ELR (cell line): ENCODE measurements around the gene GRIN2B.

ENCODE experiments used
- DNase-seq: peaks from one replicate; pipeline ENCODE4 v3.0.0-alpha.2; 2015; ENCODE audit warnings: low read depth

Gene GRIN2B

DNA sequence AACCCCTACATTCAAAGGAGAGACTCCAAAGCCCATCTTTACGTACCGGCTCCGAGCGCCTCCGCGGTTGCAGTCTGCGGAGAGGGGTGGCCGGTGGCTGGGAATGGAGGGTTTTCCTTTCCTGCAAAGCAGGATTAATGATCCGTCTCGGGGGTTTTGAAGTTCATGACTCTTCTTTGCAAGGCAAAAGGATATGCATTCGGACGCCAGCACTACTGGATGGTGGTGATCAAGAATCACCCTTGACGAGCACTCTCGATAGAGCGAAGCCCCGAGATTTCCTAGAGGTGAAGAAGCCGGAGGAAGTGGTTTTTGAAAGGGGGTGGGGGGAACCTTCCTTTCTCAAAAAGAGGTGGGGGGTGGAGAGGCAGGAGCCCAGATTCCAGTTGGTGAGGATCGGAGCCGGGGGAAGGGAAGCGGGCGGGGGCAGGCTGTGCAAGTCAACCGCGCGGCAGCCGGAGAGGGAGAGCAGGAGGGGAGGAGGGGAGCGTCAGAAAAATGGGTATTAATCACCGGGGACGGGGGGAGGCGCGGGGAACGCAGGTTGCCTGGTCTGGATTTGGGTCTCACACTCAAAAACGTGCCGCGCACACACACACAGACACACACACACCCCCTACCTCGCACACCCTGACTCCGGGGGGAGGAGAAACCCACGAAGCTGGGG, at the start of gene GRIN2B:
Gene GRIN2B, minus strand, starts transcription at position 307 of the 667 bp plus-strand sequence. CDS start 115,394 bp downstream, outside the sequence.
- no peak for DNase-seq

- DNase-seq = no peak
Measured at GRCh38 chr12:14026537-14026936, 45.1 kb upstream of the GRIN2B start.

- DNase-seq = no peak
Measured at GRCh38 chr12:14024591-14024990, 43.2 kb upstream of the GRIN2B start.

DNA sequence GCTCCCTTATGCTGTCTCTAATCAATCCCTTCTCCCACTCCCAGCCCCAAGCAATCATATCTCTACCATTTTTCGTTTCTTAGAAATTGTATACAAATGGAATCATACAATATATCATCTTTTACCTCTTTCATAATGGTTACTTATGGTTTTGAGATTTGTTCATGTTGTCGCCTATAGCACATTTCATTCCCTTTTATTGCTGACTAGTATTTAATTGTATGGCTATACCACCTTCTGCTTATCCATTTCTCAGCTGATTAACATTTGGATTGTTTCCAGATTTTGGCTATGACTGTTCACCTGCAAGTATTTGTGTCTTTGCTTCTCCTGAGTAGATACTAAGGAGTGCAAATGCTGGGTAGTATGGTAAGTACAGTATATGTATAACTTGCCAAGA, 36.7 kb upstream of the GRIN2B start:
- DNase-seq = no peak

DNA sequence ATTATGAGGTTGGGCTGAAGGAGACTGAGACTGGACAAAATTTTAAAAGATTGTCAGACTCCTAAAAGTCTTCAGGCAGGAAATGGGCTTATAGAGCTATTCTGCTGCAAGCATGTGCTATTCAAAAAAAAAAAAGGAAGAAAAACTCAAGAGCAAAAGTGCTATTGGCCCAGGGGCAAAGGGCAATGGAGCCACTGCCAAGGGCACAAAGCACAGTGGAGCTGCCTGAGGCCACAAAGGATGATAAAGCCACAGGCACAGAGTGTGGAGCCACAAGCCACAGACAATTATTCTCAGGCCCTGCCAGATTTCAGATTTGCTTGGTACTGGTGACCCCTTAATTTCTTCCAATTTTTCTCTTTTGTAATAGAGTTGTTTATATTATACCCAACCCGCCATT, 29.6 kb upstream of the GRIN2B start:
- no peak for DNase-seq

GRCh38 chr12:14007639-14008038, 26.2 kb upstream of the GRIN2B start:
- DNase-seq = no peak

- DNase-seq = no peak
Measured at GRCh38 chr12:13992585-13992984, 11.2 kb upstream of the GRIN2B start.

DNA sequence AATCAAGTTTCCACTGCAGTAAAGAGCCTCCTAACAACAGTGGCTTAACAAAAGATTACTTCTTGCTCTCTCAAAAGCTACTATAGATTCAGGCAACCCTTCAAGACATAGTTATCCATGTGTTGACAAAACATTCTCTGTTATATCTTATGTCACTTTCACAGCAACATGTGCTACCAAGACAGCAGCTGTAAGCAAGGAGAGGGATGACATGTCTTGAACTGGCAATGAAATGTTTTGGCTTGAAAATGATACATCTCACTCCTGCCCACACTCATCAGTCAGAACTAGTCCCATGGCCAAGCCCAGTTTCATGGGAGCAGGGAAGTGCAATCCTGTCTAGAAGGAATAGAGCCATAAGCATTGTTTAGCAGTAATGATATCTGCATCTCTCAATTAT, 10.7 kb upstream of the GRIN2B start:
- no peak for DNase-seq

GRCh38 chr12:13986031-13986430, 4.6 kb upstream of the GRIN2B start:
- DNase-seq = no peak

GRCh38 chr12:13981990-13982389, 588 bp upstream of the GRIN2B start:
- DNase-seq = no peak

DNA sequence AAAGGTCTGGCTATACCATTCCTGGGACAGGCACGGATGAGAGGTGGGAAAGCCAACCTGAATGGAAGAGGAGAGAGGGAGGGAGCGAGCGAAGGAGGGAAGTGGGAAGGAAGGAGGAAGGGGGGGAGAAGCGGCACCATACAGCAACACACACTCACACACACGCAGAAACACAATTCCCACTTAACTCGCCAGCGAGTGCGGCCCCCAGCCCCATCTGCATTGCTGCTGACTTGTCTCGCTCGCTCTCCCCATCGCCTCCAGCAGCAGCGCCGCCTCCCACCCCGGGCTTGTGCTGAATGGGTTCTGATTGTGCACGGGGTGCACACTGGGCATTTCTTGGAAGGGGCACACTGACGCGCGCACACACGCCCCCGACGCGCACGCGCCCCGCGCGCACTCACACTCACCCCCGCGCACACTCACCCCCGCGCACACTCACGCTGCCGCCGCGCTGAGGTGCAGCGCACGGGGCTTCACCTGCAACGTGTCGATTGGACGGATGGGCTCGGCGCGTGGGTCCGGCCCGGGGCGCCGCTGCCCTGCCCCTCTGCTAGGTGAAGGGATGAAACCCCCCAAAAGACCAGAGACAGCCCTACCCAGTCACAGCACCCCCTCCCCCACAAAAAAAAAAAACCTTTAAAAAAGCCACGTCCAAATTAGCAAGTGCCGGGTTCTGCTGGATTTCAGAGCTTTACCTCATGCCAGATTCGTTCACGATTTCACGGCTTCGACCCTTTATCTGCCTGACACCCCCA, 685 bp downstream of the GRIN2B start:
- no peak for DNase-seq

GRCh38 chr12:13979772-13980378, 1.5 kb downstream of the GRIN2B start:
- no peak for DNase-seq

GRCh38 chr12:13978876-13979275, 2.5 kb downstream of the GRIN2B start:
- no peak for DNase-seq

GRCh38 chr12:13976880-13977279, 4.5 kb downstream of the GRIN2B start:
- no peak for DNase-seq

DNA sequence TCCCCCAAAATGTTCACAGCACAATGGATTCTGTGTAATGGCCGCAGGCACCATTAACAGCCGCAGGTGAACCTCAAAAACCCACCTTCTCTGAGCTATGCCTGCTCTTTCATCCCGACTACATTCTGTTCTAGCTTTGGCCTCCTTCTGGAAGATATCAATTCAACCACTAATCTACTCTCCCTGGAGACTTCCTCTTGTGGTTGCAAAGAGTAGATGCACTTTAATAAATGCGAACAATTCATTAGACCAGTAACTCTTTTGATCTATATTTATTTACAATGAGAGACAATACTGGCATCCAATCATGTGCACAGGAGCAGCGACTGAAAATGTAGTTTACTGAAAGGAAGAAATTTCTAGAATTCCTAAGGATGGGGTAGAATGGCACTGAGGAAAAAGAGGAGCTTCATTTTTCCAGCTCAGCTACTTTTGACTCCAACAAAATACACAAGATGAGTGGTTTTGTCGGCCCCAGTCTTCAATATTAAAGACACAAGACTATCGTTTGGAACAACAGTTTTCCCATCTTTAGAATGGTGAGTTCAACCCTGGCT, 5.3 kb downstream of the GRIN2B start:
- DNase-seq = no peak

DNA sequence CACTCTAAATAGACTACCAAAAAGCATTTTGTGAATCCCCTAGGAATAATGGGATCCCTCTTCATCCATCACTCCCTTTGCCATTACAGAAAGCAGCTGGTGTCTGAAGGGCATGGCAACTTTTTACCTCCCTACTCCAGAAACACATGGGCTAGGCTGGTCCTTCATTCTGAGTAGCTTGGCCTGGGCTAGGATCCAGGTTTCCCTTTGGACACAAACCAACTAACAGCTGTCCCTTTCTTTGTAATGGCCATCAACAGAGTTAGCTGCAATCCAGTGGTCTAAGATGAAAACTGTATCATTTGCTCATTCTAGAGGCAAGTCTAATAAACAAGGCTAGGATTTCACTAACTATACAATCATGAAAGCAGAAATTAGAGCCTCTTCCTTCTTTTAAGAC, 7.4 kb downstream of the GRIN2B start:
- DNase-seq = no peak

- no peak for DNase-seq
Measured at GRCh38 chr12:13970803-13971202, 10.6 kb downstream of the GRIN2B start.

- no peak for DNase-seq
Measured at GRCh38 chr12:13968281-13968680, 13.1 kb downstream of the GRIN2B start.

GRCh38 chr12:13964666-13965065, 16.7 kb downstream of the GRIN2B start:
- no peak for DNase-seq

- DNase-seq = peak; percentile 10
Measured at GRCh38 chr12:13962699-13963098, 18.7 kb downstream of the GRIN2B start.

- no peak for DNase-seq
Measured at GRCh38 chr12:13961971-13962370, 19.4 kb downstream of the GRIN2B start.

DNA sequence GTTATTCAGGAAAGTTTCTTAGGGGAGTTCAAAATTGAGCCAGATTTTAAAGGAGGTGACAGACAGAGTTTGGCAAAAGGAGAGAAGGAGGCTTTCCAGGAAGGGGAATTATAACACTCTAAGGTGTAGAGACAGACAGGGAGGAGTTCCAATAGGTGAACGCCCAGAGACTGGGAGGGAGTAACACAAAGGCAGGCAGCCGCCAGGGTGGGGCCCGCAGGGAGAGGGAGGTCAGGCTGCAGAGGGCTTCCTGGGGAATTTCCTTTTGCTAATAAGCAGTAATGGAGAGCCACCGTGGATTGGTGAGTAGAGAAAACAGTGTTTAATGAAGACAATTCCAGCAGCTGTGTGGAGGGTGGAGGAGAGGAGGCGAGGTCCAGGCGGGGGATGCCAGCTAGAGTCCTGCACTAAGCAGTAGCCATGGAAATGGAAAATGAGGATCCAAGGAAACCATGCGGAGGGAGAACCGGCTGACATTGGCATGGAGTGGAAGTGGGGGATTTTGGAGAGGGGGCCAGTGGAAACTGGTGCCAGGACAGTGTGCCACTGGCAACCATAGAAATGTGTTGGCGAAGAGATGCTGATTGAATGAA, 22.2 kb downstream of the GRIN2B start:
- no peak for DNase-seq

GRCh38 chr12:13957576-13957975, 23.8 kb downstream of the GRIN2B start:
- DNase-seq = no peak
